ENCODE data around the gene DHDDS.
"Not testable (repeated sequence)": the region's sequence is repeated elsewhere in the genome, so short reads cannot be mapped to it uniquely, and the experiment has no call there.

The DHDDS gene, protein sequence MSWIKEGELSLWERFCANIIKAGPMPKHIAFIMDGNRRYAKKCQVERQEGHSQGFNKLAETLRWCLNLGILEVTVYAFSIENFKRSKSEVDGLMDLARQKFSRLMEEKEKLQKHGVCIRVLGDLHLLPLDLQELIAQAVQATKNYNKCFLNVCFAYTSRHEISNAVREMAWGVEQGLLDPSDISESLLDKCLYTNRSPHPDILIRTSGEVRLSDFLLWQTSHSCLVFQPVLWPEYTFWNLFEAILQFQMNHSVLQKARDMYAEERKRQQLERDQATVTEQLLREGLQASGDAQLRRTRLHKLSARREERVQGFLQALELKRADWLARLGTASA

DNA sequence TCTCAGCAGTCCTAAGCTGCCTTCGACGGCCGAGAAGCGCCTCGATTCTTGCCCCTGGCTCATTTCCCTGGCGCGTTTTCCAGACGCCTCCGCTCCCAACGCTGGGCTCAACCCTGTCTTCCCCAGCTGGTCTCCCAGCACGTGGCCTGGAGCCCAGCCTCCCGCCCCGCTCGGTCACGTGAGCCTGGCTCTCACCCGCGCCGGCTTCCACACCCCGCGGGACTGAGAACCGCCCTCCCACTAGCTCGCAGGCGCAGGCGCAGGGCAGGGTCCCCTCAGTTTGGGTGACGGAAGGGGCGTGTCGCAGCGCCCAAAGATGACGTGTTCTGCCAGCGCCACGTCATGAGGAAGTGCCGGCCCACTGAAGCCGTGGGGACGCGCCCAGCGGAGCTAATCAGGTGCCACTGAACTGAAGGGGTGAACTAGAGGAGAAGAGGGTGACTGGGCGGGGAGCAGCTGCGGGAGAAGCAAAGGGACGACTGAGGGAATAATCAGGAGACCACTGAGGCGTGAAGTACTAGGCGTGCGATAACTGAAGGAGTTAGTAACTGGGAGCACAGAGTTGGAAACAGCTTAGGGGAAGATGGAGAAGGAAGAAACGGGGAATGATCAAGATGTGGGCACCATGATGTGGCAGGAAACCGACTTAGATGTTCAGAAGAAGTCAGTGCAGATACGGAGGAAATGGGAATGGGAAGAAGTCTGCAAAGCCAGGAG is at the start of gene DHDDS:
Gene DHDDS (plus strand): TSS at position 343 of the 717 bp plus-strand sequence. CDS start 625 bp downstream, outside the sequence.
- TF ChIP-seq, protein P1, sequence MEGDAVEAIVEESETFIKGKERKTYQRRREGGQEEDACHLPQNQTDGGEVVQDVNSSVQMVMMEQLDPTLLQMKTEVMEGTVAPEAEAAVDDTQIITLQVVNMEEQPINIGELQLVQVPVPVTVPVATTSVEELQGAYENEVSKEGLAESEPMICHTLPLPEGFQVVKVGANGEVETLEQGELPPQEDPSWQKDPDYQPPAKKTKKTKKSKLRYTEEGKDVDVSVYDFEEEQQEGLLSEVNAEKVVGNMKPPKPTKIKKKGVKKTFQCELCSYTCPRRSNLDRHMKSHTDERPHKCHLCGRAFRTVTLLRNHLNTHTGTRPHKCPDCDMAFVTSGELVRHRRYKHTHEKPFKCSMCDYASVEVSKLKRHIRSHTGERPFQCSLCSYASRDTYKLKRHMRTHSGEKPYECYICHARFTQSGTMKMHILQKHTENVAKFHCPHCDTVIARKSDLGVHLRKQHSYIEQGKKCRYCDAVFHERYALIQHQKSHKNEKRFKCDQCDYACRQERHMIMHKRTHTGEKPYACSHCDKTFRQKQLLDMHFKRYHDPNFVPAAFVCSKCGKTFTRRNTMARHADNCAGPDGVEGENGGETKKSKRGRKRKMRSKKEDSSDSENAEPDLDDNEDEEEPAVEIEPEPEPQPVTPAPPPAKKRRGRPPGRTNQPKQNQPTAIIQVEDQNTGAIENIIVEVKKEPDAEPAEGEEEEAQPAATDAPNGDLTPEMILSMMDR (IDR thresholded peaks at IDR 0.05; ENCODE audit: extremely low read depth, insufficient read depth, missing control alignments), result no peak
- in situ Hi-C loops (cut with MboI; ENCODE audit: low pct_unique_long_range_greater_than_20kb, low sequenced_read_pairs, unreplicated experiment), result no loop called here
- DNase-seq (ENCODE audit: low spot score), result peak; percentile 96

DNA sequence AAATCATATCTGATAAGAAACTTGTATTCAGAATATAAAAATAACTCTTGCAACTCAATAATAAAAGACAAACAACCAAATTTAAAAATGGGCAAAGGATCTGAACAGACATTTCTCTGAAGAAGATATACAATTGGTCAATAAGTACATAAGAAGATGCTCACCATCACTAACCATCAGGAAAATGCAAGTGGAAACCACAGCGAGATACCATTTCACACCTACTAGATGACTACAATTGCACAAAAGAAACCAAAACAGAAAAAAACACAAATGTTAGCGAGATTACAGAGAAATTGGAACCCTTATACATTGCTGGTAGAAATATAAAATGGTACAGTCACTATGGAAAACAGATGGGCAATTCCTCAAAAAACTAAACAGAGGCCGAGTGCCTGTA is 48.0 kb upstream of the DHDDS start:
- in situ Hi-C loops (cut with MboI; ENCODE audit: low pct_unique_long_range_greater_than_20kb, low sequenced_read_pairs, unreplicated experiment), result no loop called here
- DNase-seq (ENCODE audit: low spot score), result no peak
- TF ChIP-seq, protein P1 (IDR thresholded peaks at IDR 0.05; ENCODE audit: extremely low read depth, insufficient read depth, missing control alignments), result no peak

DNA sequence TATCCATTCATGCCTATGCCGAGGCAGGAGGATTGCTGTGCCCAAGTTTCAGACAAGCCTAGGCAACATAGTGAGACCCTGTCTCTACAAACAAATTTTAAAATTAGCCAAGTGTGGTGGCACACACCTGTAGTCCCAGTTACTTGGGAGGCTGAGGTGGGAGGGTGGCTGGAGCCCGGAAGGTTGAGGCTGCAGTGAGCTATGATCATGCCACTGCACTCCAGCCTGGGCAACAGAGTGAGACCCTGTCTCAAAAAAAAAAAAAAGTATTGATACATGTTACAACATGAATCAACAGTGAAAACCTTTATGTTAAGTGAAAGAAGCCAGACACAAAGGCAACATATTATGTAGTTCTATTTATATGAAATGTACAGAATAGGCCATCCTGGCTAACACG is 47.1 kb upstream of the DHDDS start:
- DNase-seq (ENCODE audit: low spot score); in situ Hi-C loops (cut with MboI; ENCODE audit: low pct_unique_long_range_greater_than_20kb, low sequenced_read_pairs, unreplicated experiment): not testable (repeated sequence)

DNA sequence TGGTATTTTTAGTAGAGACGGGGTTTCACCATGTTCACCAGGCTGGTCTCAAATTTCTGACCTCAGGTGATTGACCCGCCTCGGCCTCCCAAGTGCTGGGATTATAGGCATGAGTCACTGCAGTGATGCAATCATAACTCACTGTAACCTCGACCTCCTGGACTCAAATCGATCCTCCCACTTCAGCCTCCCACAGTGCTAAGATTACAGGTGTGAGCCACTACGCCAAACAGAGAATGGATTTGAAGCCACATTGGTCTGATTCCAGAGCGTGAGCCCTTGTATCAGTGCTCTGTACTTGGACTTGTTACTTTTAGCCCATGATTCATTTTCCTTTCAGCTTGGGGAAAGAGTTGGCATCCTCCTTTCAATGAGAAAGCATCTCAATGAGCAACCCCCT is 44.7 kb upstream of the DHDDS start:
- in situ Hi-C loops (cut with MboI; ENCODE audit: low pct_unique_long_range_greater_than_20kb, low sequenced_read_pairs, unreplicated experiment), result no loop called here
- no peak for DNase-seq (ENCODE audit: low spot score)
- TF ChIP-seq, protein P1 (IDR thresholded peaks at IDR 0.05; ENCODE audit: extremely low read depth, insufficient read depth, missing control alignments), result no peak

DNA sequence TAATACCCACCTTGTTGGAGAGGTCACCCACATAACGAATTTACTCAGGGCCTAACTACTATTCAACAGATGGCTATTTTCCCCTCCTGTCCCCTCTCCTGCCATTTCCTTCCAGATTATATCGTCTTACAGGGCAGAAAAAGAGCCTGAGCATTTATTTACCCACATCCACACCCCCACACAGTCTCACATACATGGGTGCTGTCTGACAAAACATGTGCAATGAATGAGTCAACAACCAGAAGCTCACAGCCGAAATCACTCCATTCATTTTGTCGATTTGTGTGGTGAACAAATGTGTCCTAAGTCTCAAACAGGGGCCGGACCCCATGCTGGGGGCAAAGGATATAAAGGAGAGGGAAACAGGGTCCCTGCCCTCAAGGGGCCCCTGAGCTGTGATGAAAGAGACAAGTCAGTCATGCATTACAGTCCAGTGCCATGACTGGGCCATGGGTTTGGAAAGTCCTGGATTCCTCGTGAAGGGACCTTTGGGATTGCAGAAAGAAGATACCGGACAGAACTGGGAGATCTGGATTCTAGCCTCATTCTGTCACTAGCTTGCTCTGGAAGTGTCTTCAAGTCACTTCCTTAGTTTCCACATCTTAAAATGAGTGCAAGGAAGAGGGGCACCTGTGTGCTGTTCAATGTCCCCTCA is 43.2 kb upstream of the DHDDS start:
- in situ Hi-C loops (cut with MboI; ENCODE audit: low pct_unique_long_range_greater_than_20kb, low sequenced_read_pairs, unreplicated experiment), result no loop called here
- no peak for DNase-seq (ENCODE audit: low spot score)
- TF ChIP-seq, protein P1 (IDR thresholded peaks at IDR 0.05; ENCODE audit: extremely low read depth, insufficient read depth, missing control alignments), result no peak

DNA sequence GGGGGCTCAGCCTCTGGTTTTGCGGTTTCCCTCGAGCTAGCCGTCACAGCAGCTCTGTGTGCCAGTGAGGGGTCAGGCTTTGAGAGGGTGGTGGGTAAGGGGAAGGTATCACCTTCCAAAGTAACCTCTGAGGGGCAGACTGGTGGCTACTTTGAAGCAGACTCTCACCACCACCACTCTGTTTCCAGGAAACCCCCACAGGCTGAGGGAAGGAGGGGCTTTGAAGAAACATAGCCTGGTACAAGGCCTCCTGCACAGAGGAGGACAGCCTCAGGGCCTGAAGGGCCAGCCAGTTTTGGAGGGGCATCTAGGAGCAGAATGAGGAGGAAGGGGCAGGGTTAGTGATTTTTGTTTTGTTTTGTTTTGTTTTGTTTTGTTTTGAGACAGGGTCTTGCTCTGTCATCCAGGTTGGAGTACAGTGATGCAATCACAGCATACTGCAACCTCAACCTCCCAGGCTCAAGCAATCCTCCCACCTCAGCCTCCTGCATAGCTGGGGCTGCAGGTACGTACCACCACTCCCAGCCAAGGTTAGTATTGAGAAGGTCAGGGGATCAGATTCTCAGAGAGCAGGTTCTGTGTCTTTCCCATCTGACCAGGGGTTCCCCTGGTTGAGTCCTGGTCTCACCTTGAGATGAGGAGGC is 42.4 kb upstream of the DHDDS start:
- in situ Hi-C loops (cut with MboI; ENCODE audit: low pct_unique_long_range_greater_than_20kb, low sequenced_read_pairs, unreplicated experiment), result no loop called here
- TF ChIP-seq, protein P1 (IDR thresholded peaks at IDR 0.05; ENCODE audit: extremely low read depth, insufficient read depth, missing control alignments), result no peak
- no peak for DNase-seq (ENCODE audit: low spot score)

Data from GM13977 (cell line).